CD4-positive, CD25-positive, alpha-beta regulatory T cell (primary cell): ENCODE measurements around the gene FAM114A1. TPM values are rescaled to one million over a fixed set of nuclear protein-coding genes. Genes with fewer than 3 reads are reported as not detected.
"Not testable (repeated sequence)": the region's sequence is repeated elsewhere in the genome, so short reads cannot be mapped to it uniquely, and the experiment has no call there.

Experiments
- ATAC-seq, 2 donors: fragments of 150-1000 bp; cut with Tn5 transposase; one replicate each; pipeline ENCODE4 v1.10.0; 2021; ENCODE audit warnings: low read depth in 2 of 2, moderate number of reproducible peaks in 2 of 2, moderate library complexity in 1 of 2
- DNase-seq, 3 donors: peaks; one replicate each; pipeline versions ENCODE4 v3.0.0 to v3.0.0-alpha.2; 2012 to 2022; ENCODE audit warnings: mixed read lengths in 1 of 3
- H3K27ac ChIP-seq: one replicate; pipeline ENCODE4 v1.7.0; 2013; ENCODE audit warnings: mild to moderate bottlenecking, low read length; ENCODE audit not compliant: insufficient read depth, poor library complexity, severe bottlenecking
- H3K27me3 ChIP-seq: one replicate; pipeline ENCODE4 v1.7.0; 2013; ENCODE audit warnings: low read length; ENCODE audit not compliant: control insufficient read depth, insufficient read depth
- H3K36me3 ChIP-seq: one replicate; pipeline ENCODE4 v1.7.0; 2013; ENCODE audit warnings: mild to moderate bottlenecking, low read length, moderate library complexity; ENCODE audit not compliant: control insufficient read depth, insufficient read depth
- H3K4me1 ChIP-seq: 2 replicates; pipeline ENCODE4 v1.7.0; 2013; ENCODE audit warnings: mild to moderate bottlenecking, low read length; ENCODE audit not compliant: insufficient read depth, control insufficient read depth, poor library complexity, severe bottlenecking
- H3K4me3 ChIP-seq: one replicate; pipeline ENCODE4 v1.7.0; 2013; ENCODE audit warnings: low read depth, mild to moderate bottlenecking, low read length, moderate library complexity
- H3K9me3 ChIP-seq, 2 experiments: 1 replicate in 1 of 2; 2 replicates in 1 of 2; pipeline ENCODE4 v1.7.0; 2013; ENCODE audit warnings: low read length in 2 of 2, mild to moderate bottlenecking in 1 of 2, moderate library complexity in 1 of 2; ENCODE audit not compliant: control insufficient read depth in 2 of 2
- H3K27ac Mint-ChIP-seq, 3 donors: one replicate each; pipeline ENCODE4 v1.8.0; 2020 to 2022; ENCODE audit warnings: mild to moderate bottlenecking in 3 of 3, mixed read lengths in 3 of 3, moderate library complexity in 2 of 3
- H3K27me3 Mint-ChIP-seq: one replicate; pipeline ENCODE4 v1.8.0; 2022; ENCODE audit warnings: mild to moderate bottlenecking, mixed read lengths
- H3K36me3 Mint-ChIP-seq: one replicate; pipeline ENCODE4 v1.8.0; 2020; ENCODE audit warnings: mixed read lengths
- H3K4me1 Mint-ChIP-seq, 4 donors: one replicate each; pipeline ENCODE4 v1.8.0; 2020 to 2022; ENCODE audit warnings: mixed read lengths in 4 of 4, mild to moderate bottlenecking in 1 of 4
- H3K4me3 Mint-ChIP-seq, 4 donors: one replicate each; pipeline ENCODE4 v1.8.0; 2020 to 2022; ENCODE audit warnings: mild to moderate bottlenecking in 4 of 4, mixed read lengths in 4 of 4, moderate library complexity in 3 of 4
- H3K9me3 Mint-ChIP-seq, 7 donors: one replicate each; pipeline ENCODE4 v1.8.0; 2020 to 2022; ENCODE audit warnings: mixed read lengths in 7 of 7, mild to moderate bottlenecking in 3 of 7, moderate library complexity in 2 of 7
- polyA plus RNA-seq, 4 donors: library from polyadenylated mRNA; unstranded; fragments of 300-500 nt; fragmentation: Illumina TruSeq; gene quantifications; one replicate each; pipeline ENCODE4 v1.2.3, GENCODE V29; 2021
- total RNA-seq: library from RNA; stranded (reverse); gene quantifications from one replicate; pipeline ENCODE4 v1.2.3, GENCODE V29; 2022

Gene FAM114A1
- total and polyA plus RNA-seq, 5 donors from 2014 or later = not detected

DNA sequence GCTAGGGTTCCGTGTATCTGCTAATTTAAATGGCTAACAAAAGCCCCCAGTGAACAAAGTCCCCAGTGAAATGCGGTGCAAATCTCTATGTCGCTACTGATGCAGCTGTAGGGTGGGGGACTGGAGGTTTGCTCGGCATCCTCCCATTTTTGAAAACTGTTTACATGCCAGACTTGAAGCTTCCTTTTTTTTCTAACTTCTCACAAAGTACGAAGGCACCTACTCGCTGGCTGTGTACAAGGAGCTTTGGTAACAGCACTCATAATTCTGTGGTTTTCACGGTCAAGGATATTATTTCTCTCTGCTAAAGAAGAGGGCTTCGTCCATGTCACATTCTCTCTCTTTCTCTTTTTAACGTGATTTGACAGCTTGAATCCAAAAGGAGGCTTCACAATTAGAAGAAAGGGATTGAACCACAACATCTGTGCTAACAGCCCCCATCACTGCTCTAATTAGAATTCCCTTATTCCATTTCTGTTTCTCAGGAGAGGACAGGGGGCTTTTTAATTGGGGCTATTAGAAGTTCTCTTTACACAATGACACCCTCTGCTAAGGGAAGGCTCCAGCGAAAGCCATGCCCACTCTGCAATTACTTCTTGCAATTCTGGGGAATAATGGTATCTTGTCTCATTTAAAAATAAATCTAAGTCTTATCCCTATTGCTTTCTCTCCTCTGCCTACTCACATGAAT lies 117.9 kb downstream of the FAM114A1 start:
- Histone ChIP-seq H3K9me3 (no peaks in the 10 kb centered on the region), H3K27me3 (no peaks in the 10 kb centered on the region), H3K36me3 (peaks cover 2% of the 10 kb centered on the region), H3K4me3 (peak overlapping the region; percentile 28), H3K4me1 (peaks cover 12% of the 10 kb centered on the region), H3K27ac (no peak overlapping the region)
- no peaks in the 10 kb centered on the region for H3K27me3 Mint-ChIP-seq
- ATAC-seq = no peak
- peak overlapping the region in 2 of 4 donors; percentile 52 to 65 for H3K4me3 Mint-ChIP-seq
- peaks cover 24 to 54% (median 38%) of the 10 kb centered on the region in 4 donors for H3K4me1 Mint-ChIP-seq
- peaks cover 0 to 1% (median 0%) of the 10 kb centered on the region in 7 donors for H3K9me3 Mint-ChIP-seq
- H3K27ac Mint-ChIP-seq = peak overlapping the region in 2 of 3 donors; percentile 67 to 86
- H3K36me3 Mint-ChIP-seq = peaks cover 38% of the 10 kb centered on the region
- no peak for DNase-seq

DNA sequence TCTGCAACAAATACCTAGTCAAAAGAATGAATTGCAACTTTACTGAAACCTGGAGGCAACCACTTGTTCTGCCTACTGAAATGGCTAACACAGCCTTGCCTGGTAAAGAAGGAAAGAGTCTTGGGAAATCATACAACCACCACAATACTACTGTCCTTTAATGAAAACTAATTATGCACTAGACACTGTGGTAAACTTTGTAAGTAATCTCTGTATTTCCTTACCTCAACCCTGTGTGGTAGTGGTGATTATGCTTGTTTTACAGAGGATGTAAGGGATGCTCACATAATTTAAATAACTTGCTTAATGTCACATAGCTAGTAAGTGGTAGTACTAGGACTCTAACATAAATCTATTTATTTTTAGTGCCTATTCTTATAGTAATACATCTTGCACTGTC lies 119.9 kb downstream of the FAM114A1 start:
- H3K9me3 Mint-ChIP-seq = peaks cover 0 to 2% (median 0%) of the 10 kb centered on the region in 7 donors
- peaks cover 30% of the 10 kb centered on the region for H3K36me3 Mint-ChIP-seq
- ATAC-seq (no peak), DNase-seq (peak in 1 of 3 donors; percentile 43)
- H3K4me3 ChIP-seq = peak overlapping the region; percentile 6
- H3K27me3 Mint-ChIP-seq = no peaks in the 10 kb centered on the region
- no peak overlapping the region for H3K27ac ChIP-seq
- no peaks in the 10 kb centered on the region for H3K27me3 ChIP-seq
- no peaks in the 10 kb centered on the region for H3K9me3 ChIP-seq
- H3K36me3 ChIP-seq = no peaks in the 10 kb centered on the region
- H3K4me1 ChIP-seq = peaks cover 12% of the 10 kb centered on the region
- H3K27ac Mint-ChIP-seq = peak overlapping the region in 2 of 3 donors; percentile 16 to 66
- H3K4me3 Mint-ChIP-seq = peak overlapping the region in 1 of 4 donors; percentile 26
- peaks cover 16 to 45% (median 27%) of the 10 kb centered on the region in 4 donors for H3K4me1 Mint-ChIP-seq

DNA sequence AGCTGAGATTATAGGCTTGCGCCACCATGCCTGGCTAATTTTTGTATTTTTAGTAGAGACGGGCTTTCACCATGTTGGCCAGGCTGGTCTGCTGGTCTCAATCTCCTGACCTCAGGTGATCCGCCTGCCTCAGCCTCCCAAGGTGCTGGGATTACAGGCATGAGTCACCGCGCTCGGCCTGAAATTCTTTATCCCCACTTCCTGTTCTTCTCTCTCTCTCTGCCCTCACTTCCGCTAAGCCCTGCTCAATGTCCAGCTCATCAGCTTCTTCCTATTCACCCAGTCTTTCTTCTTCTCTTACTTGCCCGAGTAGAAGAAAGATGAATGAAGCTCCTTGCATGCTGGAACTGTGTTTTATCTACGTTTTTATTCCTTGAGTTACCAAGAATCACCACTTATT lies 120.7 kb downstream of the FAM114A1 start:
- peaks cover 32% of the 10 kb centered on the region for H3K36me3 Mint-ChIP-seq
- not testable (repeated sequence) for H3K27me3 Mint-ChIP-seq, H3K9me3 ChIP-seq, ATAC-seq, H3K9me3 Mint-ChIP-seq, H3K27ac ChIP-seq, H3K36me3 ChIP-seq, H3K4me3 ChIP-seq, H3K27me3 ChIP-seq, DNase-seq
- H3K4me1 ChIP-seq = peaks cover 12% of the 10 kb centered on the region
- peak overlapping the region in 1 of 3 donors; percentile 18 for H3K27ac Mint-ChIP-seq
- peaks cover 16 to 45% (median 27%) of the 10 kb centered on the region in 4 donors for H3K4me1 Mint-ChIP-seq
- peak overlapping the region in 1 of 4 donors; percentile 17 for H3K4me3 Mint-ChIP-seq

DNA sequence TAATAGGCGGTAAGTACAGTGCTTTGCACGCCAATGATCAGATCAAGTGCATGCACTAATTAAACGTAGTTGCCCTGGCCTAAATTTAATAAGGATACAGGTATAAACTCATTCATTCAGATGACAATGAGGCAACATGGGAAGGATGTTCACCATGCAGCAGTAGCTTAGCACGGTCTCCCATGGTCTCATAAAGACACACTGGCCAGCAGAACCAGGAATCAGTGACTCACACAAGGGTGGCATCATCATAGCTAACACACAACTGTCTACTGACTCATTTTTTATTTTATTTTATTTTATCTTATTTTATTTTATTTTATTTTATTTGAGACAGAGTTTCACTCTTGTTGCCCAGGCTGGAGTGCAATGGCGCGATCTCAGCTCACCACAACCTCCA lies 121.9 kb downstream of the FAM114A1 start:
- DNase-seq (no peak), ATAC-seq (no peak)
- Histone ChIP-seq H3K4me3 (no peak overlapping the region), H3K27ac (no peak overlapping the region), H3K4me1 (peaks cover 12% of the 10 kb centered on the region), H3K27me3 (no peaks in the 10 kb centered on the region), H3K9me3 (no peaks in the 10 kb centered on the region), H3K36me3 (peaks cover 5% of the 10 kb centered on the region)
- H3K36me3 Mint-ChIP-seq = peaks cover 34% of the 10 kb centered on the region
- peaks cover 0 to 1% (median 0%) of the 10 kb centered on the region in 7 donors for H3K9me3 Mint-ChIP-seq
- H3K27ac Mint-ChIP-seq = no peak overlapping the region
- peaks cover 18 to 38% (median 26%) of the 10 kb centered on the region in 4 donors for H3K4me1 Mint-ChIP-seq
- no peak overlapping the region for H3K4me3 Mint-ChIP-seq
- H3K27me3 Mint-ChIP-seq = no peaks in the 10 kb centered on the region

DNA sequence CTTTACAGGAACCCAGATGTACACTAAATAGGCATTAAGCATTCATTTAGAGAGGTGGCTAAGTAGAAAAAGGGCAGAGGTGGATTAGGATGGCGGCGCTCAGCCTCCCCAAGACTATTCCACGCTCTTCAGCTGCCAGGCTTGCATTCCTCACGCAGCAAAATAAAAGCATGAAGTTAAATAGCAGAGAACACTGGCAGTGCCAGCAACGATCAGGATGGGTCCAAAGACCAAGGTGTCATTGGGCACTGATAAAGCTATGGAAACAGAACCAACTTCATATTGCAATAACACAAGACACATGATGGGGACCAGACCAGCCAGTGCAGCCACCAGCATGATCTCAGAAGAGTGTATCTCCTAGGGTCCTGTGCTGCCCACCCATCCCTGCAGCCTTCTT lies 122.6 kb downstream of the FAM114A1 start:
- no peaks in the 10 kb centered on the region for H3K27me3 ChIP-seq
- Mint-ChIP-seq H3K4me1 (peaks cover 18 to 37% (median 27%) of the 10 kb centered on the region in 4 donors), H3K27me3 (no peaks in the 10 kb centered on the region), H3K9me3 (peaks cover 0 to 1% (median 0%) of the 10 kb centered on the region in 7 donors), H3K4me3 (no peak overlapping the region), H3K36me3 (peaks cover 34% of the 10 kb centered on the region), H3K27ac (peak overlapping the region in 1 of 3 donors; percentile 39)
- no peak for ATAC-seq
- DNase-seq = no peak
- H3K27ac ChIP-seq = no peak overlapping the region
- H3K36me3 ChIP-seq = peaks cover 5% of the 10 kb centered on the region
- no peak overlapping the region for H3K4me3 ChIP-seq
- H3K9me3 ChIP-seq = no peaks in the 10 kb centered on the region
- peaks cover 12% of the 10 kb centered on the region for H3K4me1 ChIP-seq

DNA sequence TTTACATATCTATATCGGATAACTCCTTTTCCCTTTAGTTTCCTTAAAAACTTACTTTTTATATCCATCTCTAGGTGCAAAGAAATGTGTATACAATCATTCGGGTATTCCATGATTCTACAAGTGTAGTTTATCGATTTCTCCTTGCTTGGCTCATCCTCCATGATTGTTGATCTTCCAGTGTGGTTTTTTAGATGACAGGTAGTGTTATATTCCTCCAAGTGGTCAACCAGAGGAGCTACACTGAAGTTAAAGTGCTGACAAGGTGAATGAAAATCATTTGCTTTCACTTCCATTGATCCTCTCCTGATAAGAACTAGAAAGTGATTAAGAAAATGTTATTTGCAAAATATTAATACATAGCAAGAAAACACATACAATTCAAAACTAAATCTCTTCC lies 126.1 kb downstream of the FAM114A1 start:
- DNase-seq = peak in 1 of 3 donors; percentile 29
- peaks cover 0 to 1% (median 0%) of the 10 kb centered on the region in 7 donors for H3K9me3 Mint-ChIP-seq
- no peak overlapping the region for H3K27ac ChIP-seq

DNA sequence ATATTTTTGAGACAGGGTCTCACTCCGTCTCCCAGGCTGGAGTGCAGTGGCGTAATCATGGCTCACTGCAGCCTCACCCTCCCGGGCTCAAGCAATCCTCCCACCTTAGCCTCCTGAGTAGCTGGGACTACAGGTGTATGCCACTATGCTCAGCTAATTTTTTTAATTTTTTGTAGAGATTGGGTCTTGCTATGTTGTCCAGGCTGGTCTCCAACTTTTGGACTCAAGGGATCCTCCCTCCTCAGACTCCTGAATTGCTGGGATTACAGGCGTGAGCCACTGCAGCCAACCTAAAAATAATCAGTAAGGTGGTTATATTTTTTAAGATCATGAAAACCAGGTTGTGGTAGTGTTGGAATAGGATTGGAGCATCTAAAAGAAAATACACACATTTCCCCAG lies 126.5 kb downstream of the FAM114A1 start:
- Mint-ChIP-seq H3K27ac (no peak overlapping the region), H3K4me3 (no peak overlapping the region), H3K9me3 (peaks cover 0 to 1% (median 0%) of the 10 kb centered on the region in 7 donors), H3K36me3 (peaks cover 41% of the 10 kb centered on the region), H3K4me1 (peaks cover 2 to 5% (median 4%) of the 10 kb centered on the region in 4 donors), H3K27me3 (no peaks in the 10 kb centered on the region)
- no peak overlapping the region for H3K27ac ChIP-seq
- no peaks in the 10 kb centered on the region for H3K4me1 ChIP-seq
- H3K4me3 ChIP-seq = no peak overlapping the region
- peaks cover 0 to under 1% of the 10 kb centered on the region in 2 experiments for H3K9me3 ChIP-seq
- H3K27me3 ChIP-seq = no peaks in the 10 kb centered on the region
- DNase-seq (no peak), ATAC-seq (no peak)
- H3K36me3 ChIP-seq = peaks cover 14% of the 10 kb centered on the region

More for the DNA sequence above, 126.1 kb downstream of the FAM114A1 start:
- Mint-ChIP-seq H3K27me3 (no peaks in the 10 kb centered on the region), H3K36me3 (peaks cover 42% of the 10 kb centered on the region), H3K4me1 (peaks cover 3 to 10% (median 5%) of the 10 kb centered on the region in 4 donors), H3K4me3 (no peak overlapping the region), H3K27ac (peak overlapping the region in 1 of 3 donors; percentile 38)
- Histone ChIP-seq H3K36me3 (peaks cover 14% of the 10 kb centered on the region), H3K27me3 (no peaks in the 10 kb centered on the region), H3K4me1 (no peaks in the 10 kb centered on the region), H3K9me3 (no peaks in the 10 kb centered on the region), H3K4me3 (no peak overlapping the region)
- no peak for ATAC-seq
